SHP77 treated with DMSO at 0.1 percent for 48 hours (cell line): ENCODE measurements around the gene OR2B2.
"Not testable (repeated sequence)": the region's sequence is repeated elsewhere in the genome, so short reads cannot be mapped to it uniquely, and the experiment has no call there.

Source experiments
- DNase-seq: peaks from one replicate; lab custom pipeline; 2025; lab: John Stamatoyannopoulos, UW

OR2B2 gene

GRCh38 chr6:27911956-27912446 lies at the start of gene OR2B2:
TSS of gene OR2B2 (minus strand) at chr6:27912396. CDS start at chr6:27912319, 77 bp downstream.
- no peak for DNase-seq

GRCh38 chr6:27957516-27957915 lies 45.3 kb upstream of the OR2B2 start:
- DNase-seq = no peak

GRCh38 chr6:27956941-27957340 lies 44.7 kb upstream of the OR2B2 start, which contains the start of gene OR2B6:
TSS of gene OR2B6 (plus strand) at chr6:27957241. CDS start at chr6:27957241, 0 bp downstream.
- no peak for DNase-seq

GRCh38 chr6:27951040-27951439 lies 38.8 kb upstream of the OR2B2 start:
- no peak for DNase-seq

- DNase-seq = no peak
These were observed 36.0 kb upstream of the OR2B2 start for GRCh38 chr6:27948237-27948636.

- DNase-seq = not testable (repeated sequence)
These were observed 30.9 kb upstream of the OR2B2 start for GRCh38 chr6:27943072-27943471.

- no peak for DNase-seq
These were observed 28.6 kb upstream of the OR2B2 start for GRCh38 chr6:27940766-27941165.

- no peak for DNase-seq
These were observed 19.0 kb upstream of the OR2B2 start for GRCh38 chr6:27931209-27931608.

- not testable (repeated sequence) for DNase-seq
These were observed 17.7 kb upstream of the OR2B2 start for GRCh38 chr6:27929930-27930329.

- not testable (repeated sequence) for DNase-seq
These were observed 15.8 kb upstream of the OR2B2 start for GRCh38 chr6:27928041-27928440.

- DNase-seq = no peak
These were observed 12.0 kb upstream of the OR2B2 start for GRCh38 chr6:27924179-27924578.

GRCh38 chr6:27922949-27923348 lies 10.8 kb upstream of the OR2B2 start:
- DNase-seq = no peak

- DNase-seq = no peak
These were observed 4.2 kb downstream of the OR2B2 start for GRCh38 chr6:27908017-27908416.

GRCh38 chr6:27902335-27903314 lies 9.6 kb downstream of the OR2B2 start:
- DNase-seq = no peak

GRCh38 chr6:27901801-27902200 lies 10.4 kb downstream of the OR2B2 start:
- DNase-seq = no peak

- DNase-seq = not testable (repeated sequence)
These were observed 12.0 kb downstream of the OR2B2 start for GRCh38 chr6:27900197-27900596.

GRCh38 chr6:27899543-27899942 lies 12.7 kb downstream of the OR2B2 start:
- DNase-seq = no peak

- no peak for DNase-seq
These were observed 14.5 kb downstream of the OR2B2 start for GRCh38 chr6:27897580-27898206.

GRCh38 chr6:27896398-27896796 lies 15.8 kb downstream of the OR2B2 start:
- DNase-seq = no peak

- DNase-seq = no peak
These were observed 17.1 kb downstream of the OR2B2 start for GRCh38 chr6:27894839-27895762.
